OCI-LY1 (cell line): ENCODE results near the gene CD4.

ENCODE experiments used
- H2AFZ ChIP-seq: fragments of 200-600 bp; sonication (generic), shearing (Covaris generic); 2 replicates; pipeline ENCODE4 v1.6.0; 2014; ENCODE audit warnings: antibody characterized with exemption, mild to moderate bottlenecking, low read length
- H3F3A ChIP-seq: fragments of 200-600 bp; sonication (generic), shearing (Covaris generic); 2 replicates; pipeline ENCODE4 v1.6.0; 2014; ENCODE audit warnings: mild to moderate bottlenecking, antibody characterized with exemption, low read length, moderate library complexity; ENCODE audit not compliant: insufficient read depth
- H3K27ac ChIP-seq: fragments of 200-600 bp; sonication (generic); 2 replicates; pipeline ENCODE4 v1.5.1; 2014; ENCODE audit warnings: low read length, mixed run types, mild to moderate bottlenecking, low read depth; ENCODE audit not compliant: poor library complexity, severe bottlenecking
- H3K27me3 ChIP-seq: fragments of 200-600 bp; sonication (generic); 2 replicates; pipeline ENCODE4 v1.6.0; 2014; ENCODE audit warnings: antibody characterized with exemption, mild to moderate bottlenecking, low read length, moderate library complexity; ENCODE audit not compliant: insufficient read depth
- H3K36me3 ChIP-seq: fragments of 200-600 bp; sonication (generic); 2 replicates; pipeline ENCODE4 v1.6.1; 2014; ENCODE audit warnings: mild to moderate bottlenecking, antibody characterized with exemption, low read length, moderate library complexity, mixed read lengths; ENCODE audit not compliant: insufficient read depth
- H3K4me1 ChIP-seq: fragments of 200-600 bp; sonication (generic); 2 replicates; pipeline ENCODE4 v1.5.1; 2014; ENCODE audit warnings: mild to moderate bottlenecking, low read length, moderate library complexity; ENCODE audit not compliant: insufficient read depth, severe bottlenecking
- H3K4me2 ChIP-seq: fragments of 200-600 bp; sonication (generic), shearing (Covaris generic); 2 replicates; pipeline ENCODE4 v1.6.1; 2014; ENCODE audit warnings: low read length
- H3K4me3 ChIP-seq: fragments of 200-600 bp; sonication (generic); 2 replicates; pipeline ENCODE4 v1.5.1; 2014; ENCODE audit warnings: low read length, low read depth, mild to moderate bottlenecking, mixed read lengths; ENCODE audit not compliant: poor library complexity, severe bottlenecking
- H3K79me2 ChIP-seq: fragments of 200-600 bp; shearing (Covaris generic); 2 replicates; pipeline ENCODE4 v1.6.1; 2016; ENCODE audit warnings: mixed run types, low read length, mixed read lengths; ENCODE audit not compliant: insufficient read depth
- H3K9ac ChIP-seq: fragments of 200-600 bp; sonication (generic), shearing (Covaris generic); 2 replicates; pipeline ENCODE4 v1.6.1; 2014; ENCODE audit warnings: mild to moderate bottlenecking, low read length, mixed read lengths
- H3K9me2 ChIP-seq: fragments of 200-600 bp; sonication (generic), shearing (Covaris generic); 2 replicates; pipeline ENCODE4 v1.6.1; 2014; ENCODE audit warnings: low read depth, mild to moderate bottlenecking, low read length, mixed read lengths
- H3K9me3 ChIP-seq: fragments of 200-600 bp; shearing (Covaris generic); 2 replicates; pipeline ENCODE4 v1.6.1; 2014; ENCODE audit warnings: low read length, mixed read lengths
- H4K20me1 ChIP-seq: fragments of 200-600 bp; sonication (generic), shearing (Covaris generic); 2 replicates; pipeline ENCODE4 v1.6.0; 2016; ENCODE audit warnings: mild to moderate bottlenecking, low read length; ENCODE audit not compliant: insufficient read depth
- EZH2 ChIP-seq: fragments of 200-600 bp; sonication (generic), shearing (Covaris generic); IDR thresholded peaks from 2 replicates; pipeline ENCODE4 v1.8.0; 2017; ENCODE audit warnings: borderline replicate concordance, mixed run types, mild to moderate bottlenecking, antibody characterized with exemption, low read length, moderate library complexity, mixed read lengths
- TF ChIP-seq, protein P1 (sequence below): fragments of 200-600 bp; sonication (generic), shearing (Covaris generic); IDR thresholded peaks from 2 replicates; pipeline ENCODE4 v1.5.1; 2017; ENCODE audit warnings: mild to moderate bottlenecking, antibody characterized with exemption, low read length, moderate library complexity, mixed read lengths

Gene CD4

GRCh38 chr12:6822426-6823135, 33.3 kb downstream of the CD4 start:
- Histone ChIP-seq H3K27ac (no peak overlapping the region), H3K9ac (no peak overlapping the region), H3K4me2 (no peak overlapping the region), H3K9me2 (no peaks in the 10 kb centered on the region), H2AFZ (no peak overlapping the region), H3K9me3 (no peaks in the 10 kb centered on the region), H3F3A (no peaks in the 10 kb centered on the region), H3K27me3 (peaks cover 9% of the 10 kb centered on the region; the same call in 1 of the 2 replicates), H3K36me3 (no peaks in the 10 kb centered on the region), H3K79me2 (no peaks in the 10 kb centered on the region), H3K4me1 (no peaks in the 10 kb centered on the region), H4K20me1 (no peaks in the 10 kb centered on the region), H3K4me3 (no peak overlapping the region)
- TF ChIP-seq, protein P1, sequence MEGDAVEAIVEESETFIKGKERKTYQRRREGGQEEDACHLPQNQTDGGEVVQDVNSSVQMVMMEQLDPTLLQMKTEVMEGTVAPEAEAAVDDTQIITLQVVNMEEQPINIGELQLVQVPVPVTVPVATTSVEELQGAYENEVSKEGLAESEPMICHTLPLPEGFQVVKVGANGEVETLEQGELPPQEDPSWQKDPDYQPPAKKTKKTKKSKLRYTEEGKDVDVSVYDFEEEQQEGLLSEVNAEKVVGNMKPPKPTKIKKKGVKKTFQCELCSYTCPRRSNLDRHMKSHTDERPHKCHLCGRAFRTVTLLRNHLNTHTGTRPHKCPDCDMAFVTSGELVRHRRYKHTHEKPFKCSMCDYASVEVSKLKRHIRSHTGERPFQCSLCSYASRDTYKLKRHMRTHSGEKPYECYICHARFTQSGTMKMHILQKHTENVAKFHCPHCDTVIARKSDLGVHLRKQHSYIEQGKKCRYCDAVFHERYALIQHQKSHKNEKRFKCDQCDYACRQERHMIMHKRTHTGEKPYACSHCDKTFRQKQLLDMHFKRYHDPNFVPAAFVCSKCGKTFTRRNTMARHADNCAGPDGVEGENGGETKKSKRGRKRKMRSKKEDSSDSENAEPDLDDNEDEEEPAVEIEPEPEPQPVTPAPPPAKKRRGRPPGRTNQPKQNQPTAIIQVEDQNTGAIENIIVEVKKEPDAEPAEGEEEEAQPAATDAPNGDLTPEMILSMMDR, result no peak
- TF ChIP-seq EZH2, result no peak

GRCh38 chr12:6823182-6824084, 34.1 kb downstream of the CD4 start:
- H3K4me2 ChIP-seq, result no peak overlapping the region
- H3K27me3 ChIP-seq, result peaks cover 5% of the 10 kb centered on the region; the same call in 1 of the 2 replicates
- no peaks in the 10 kb centered on the region for H3K4me1 ChIP-seq

GRCh38 chr12:6824085-6824775, 34.9 kb downstream of the CD4 start:
- Histone ChIP-seq H2AFZ (no peak overlapping the region), H3K9ac (no peak overlapping the region), H3K9me3 (no peaks in the 10 kb centered on the region), H3K36me3 (no peaks in the 10 kb centered on the region), H3F3A (no peaks in the 10 kb centered on the region), H3K4me1 (peaks cover 6% of the 10 kb centered on the region), H3K4me3 (no peak overlapping the region), H3K9me2 (no peaks in the 10 kb centered on the region), H3K4me2 (no peak overlapping the region), H3K79me2 (no peaks in the 10 kb centered on the region), H3K27me3 (peaks cover 5% of the 10 kb centered on the region; the same call in 1 of the 2 replicates), H3K27ac (no peak overlapping the region), H4K20me1 (no peaks in the 10 kb centered on the region)
- TF ChIP-seq EZH2, result no peak
- TF ChIP-seq, protein P1, result no peak

More at GRCh38 chr12:6823182-6824084, 34.1 kb downstream of the CD4 start:
- Histone ChIP-seq H3K27ac (no peak overlapping the region), H3K9ac (no peak overlapping the region), H3K79me2 (no peaks in the 10 kb centered on the region), H3F3A (no peaks in the 10 kb centered on the region), H3K9me2 (no peaks in the 10 kb centered on the region), H2AFZ (no peak overlapping the region), H3K9me3 (no peaks in the 10 kb centered on the region), H3K4me3 (no peak overlapping the region), H4K20me1 (no peaks in the 10 kb centered on the region), H3K36me3 (no peaks in the 10 kb centered on the region)
- TF ChIP-seq EZH2, result no peak
- TF ChIP-seq, protein P1, result no peak
